ENCODE measurements around the gene PAK1.

GRCh38 chr11:77421041-77421723 lies 52.7 kb downstream of the PAK1 start:
- TF ChIP-seq CTCF (conservative IDR thresholded peaks at IDR 0.05) (no peak), EZH2 (IDR thresholded peaks at IDR 0.05; ENCODE audit: low read depth) (no peak)
